ENCODE results near the gene MYCBP2.
"Not testable (repeated sequence)": the region's sequence is repeated elsewhere in the genome, so short reads cannot be mapped to it uniquely, and the experiment has no call there.

The MYCBP2 gene

DNA sequence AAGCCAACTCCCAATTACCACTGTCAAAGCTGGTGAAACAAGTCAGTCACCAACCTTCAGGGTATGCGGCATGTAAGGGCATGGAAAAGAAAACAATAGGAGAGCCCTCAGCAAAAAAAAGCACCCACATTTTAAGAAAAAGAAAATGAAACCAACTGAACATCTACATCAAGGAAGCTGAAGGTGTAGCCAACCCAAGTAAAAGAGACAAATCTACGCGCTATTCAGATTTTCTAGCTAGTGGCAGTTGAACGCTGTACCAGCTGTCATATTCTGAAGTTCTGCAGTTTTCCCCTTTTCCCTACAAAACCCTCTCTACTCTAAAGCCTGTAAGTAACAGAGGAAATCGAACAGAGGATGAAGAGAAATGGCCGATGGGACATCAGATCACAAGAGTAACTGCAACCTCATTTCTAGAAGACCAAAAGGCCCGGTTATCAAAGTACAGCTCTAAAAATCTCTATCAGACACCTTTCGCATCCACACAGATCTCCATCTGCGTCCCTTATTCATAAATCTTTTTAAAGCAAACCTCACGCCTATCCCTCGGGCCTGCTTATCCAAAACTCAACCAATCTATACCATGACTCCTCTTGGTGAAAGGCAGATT is 1.4 kb downstream of the MYCBP2 start:
- DNase-seq: peak in 1 of 2 donors; percentile 34
- Mint-ChIP-seq H3K4me1 (peaks cover 54% of the 10 kb centered on the region), H3K27me3 (no peaks in the 10 kb centered on the region), H3K9me3 (no peaks in the 10 kb centered on the region), H3K27ac (peak overlapping the region; percentile 97 to 98), H3K4me3 (peak overlapping the region; percentile 84 to 97)
- ATAC-seq: no peak

DNA sequence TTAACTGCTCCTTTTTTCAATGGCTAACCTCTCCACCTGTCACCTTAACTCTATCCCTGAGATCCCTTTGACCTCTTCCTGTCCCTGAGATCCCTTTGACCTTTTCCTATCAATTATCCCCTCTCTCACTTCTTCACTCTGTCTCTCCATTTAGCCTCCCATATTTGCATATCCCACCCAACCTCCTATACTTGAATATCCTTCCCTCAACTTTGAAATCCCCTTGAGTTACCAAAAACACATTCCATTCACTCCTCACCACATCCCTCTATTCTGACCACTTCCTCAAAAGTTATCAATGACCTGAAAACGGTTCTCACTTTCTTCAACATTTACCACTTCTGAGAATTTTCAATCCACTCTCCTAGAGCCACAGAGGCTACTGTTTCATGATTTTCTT is 3.0 kb downstream of the MYCBP2 start:
- ATAC-seq (no peak), DNase-seq (no peak)
- H3K27ac Mint-ChIP-seq: peak overlapping the region in 1 of 2 donors; percentile 42
- no peaks in the 10 kb centered on the region for H3K27me3 Mint-ChIP-seq
- peak overlapping the region; percentile 84 to 97 for H3K4me3 Mint-ChIP-seq
- peaks cover 71% of the 10 kb centered on the region for H3K4me1 Mint-ChIP-seq
- no peaks in the 10 kb centered on the region for H3K9me3 Mint-ChIP-seq

DNA sequence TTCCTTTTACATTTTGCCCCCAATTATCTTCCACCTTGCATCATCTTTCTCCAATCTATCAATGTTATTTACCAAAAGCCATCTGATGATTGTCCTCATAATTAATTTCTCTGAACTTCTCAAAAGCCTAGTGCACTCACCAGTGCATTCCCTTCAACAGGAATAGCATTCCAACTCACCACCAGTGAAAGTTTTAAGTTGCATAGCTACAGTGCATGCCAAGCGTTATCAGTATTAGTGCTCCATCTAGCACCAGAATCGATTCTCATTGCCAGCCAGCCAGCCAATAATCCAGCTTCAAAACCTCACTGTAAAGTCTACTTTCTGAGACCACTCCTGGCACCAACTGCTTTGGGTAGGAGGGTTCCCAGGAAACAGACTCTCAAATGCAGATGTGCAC is 7.4 kb downstream of the MYCBP2 start:
- no peak for ATAC-seq
- Mint-ChIP-seq H3K4me1 (peaks cover 92% of the 10 kb centered on the region), H3K9me3 (no peaks in the 10 kb centered on the region), H3K27ac (peak overlapping the region in 1 of 2 donors; percentile 66), H3K27me3 (no peaks in the 10 kb centered on the region), H3K4me3 (peak overlapping the region in 1 of 2 donors; percentile 24)
- no peak for DNase-seq

DNA sequence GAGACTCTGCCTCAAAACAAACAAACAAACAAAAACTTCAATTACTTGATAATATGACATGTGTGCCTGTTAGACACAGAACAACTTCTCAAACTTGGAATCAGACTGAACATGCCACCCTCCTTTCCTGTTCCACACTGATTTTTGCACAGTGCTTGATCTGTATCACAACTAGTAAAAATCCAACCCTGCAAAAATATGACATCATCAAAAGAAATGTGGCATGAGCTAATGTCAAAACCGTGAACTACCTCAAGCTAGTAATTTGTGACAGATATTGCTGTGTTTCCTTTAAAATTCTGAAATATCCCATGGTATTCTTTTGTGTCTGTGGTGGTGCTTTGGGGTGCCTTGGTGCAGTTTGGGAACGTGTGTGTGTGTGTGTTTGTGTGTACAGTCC is 8.2 kb downstream of the MYCBP2 start:
- ATAC-seq: peak; percentile 36
- no peak for DNase-seq
- Mint-ChIP-seq H3K4me1 (peaks cover 93% of the 10 kb centered on the region), H3K27ac (no peak overlapping the region), H3K27me3 (no peaks in the 10 kb centered on the region), H3K9me3 (no peaks in the 10 kb centered on the region), H3K4me3 (no peak overlapping the region)

DNA sequence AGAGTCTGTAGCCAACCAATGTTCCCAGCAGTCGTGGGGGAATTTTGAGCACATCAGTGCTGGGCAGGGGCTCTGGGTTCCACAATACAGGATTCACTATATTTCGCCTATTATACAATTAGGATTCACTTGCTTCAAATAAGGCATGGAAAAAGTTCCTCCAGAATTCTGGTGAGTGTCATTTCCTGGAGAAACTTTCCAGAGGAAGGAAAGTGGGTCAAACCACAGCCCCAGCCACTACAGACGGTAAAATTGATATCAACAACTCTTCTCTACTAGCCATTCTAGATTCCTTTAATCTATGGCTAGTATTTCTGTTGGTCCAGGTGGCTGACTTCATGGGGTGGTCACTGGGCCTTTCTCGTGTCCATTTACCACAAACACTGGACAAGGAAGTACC is 10.5 kb downstream of the MYCBP2 start:
- no peak overlapping the region for H3K4me3 Mint-ChIP-seq
- H3K27me3 Mint-ChIP-seq: no peaks in the 10 kb centered on the region
- DNase-seq: no peak
- peaks cover 89% of the 10 kb centered on the region for H3K4me1 Mint-ChIP-seq
- no peaks in the 10 kb centered on the region for H3K9me3 Mint-ChIP-seq
- ATAC-seq: no peak
- H3K27ac Mint-ChIP-seq: no peak overlapping the region

DNA sequence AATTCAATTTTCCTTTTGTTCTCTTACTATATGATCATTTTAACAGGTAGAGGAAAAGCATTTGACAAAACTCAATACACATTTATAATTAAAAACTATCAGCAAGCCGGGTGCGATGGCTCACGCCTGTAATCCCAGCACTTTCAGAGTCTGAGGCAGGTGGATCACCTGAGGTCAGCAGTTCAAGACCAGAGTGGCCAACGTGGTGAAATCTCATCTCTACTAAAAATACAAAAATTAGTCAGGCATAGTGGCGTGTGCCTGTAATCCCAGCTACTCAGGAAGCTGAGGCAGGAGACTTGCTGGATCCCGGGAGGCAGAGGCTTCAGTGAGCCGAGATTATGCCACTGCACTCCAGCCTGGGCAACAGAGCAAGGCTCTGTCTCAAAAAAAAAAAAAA is 11.4 kb downstream of the MYCBP2 start:
- not testable (repeated sequence) for H3K27ac Mint-ChIP-seq, ATAC-seq, DNase-seq, H3K9me3 Mint-ChIP-seq, H3K27me3 Mint-ChIP-seq, H3K4me3 Mint-ChIP-seq
- peaks cover 90% of the 10 kb centered on the region for H3K4me1 Mint-ChIP-seq

DNA sequence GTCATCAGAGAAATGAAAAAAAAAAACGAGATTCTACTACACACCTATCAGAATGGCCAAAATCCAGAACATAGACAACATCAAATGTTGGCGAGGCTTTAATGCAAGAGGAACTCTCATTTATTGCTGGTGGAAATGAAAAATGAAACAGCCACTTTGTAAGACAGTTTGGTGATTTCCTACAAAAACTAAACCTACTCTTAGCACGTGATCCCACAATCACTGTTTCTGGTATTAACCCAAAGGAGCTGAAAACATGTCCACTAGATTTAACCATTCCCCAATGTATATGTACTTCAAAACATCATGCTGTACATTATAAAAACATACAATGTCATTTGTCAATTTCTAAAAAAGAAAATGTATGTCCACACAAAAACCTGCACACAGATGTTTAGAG is 13.0 kb downstream of the MYCBP2 start:
- peak overlapping the region; percentile 35 to 37 for H3K4me3 Mint-ChIP-seq

DNA sequence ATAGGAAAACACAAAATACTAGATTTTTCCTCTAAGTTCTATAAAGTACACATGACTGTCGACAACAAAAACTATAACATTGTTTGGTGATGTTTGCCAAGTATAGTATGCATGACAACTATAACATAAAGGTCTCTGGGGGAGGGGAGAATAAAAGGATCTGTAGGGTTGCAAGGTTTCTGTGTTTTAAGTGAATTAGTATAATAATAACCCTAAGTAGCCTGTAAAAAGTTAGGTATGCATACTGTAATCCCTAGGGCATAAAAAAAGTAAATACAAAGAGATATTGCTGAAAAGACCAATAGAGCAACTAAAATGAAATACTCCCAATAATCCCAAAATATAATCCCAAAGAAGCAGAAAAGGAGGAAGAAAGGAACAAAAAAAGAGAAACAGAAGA is 14.6 kb downstream of the MYCBP2 start:
- no peak for DNase-seq
- peaks cover 95% of the 10 kb centered on the region for H3K4me1 Mint-ChIP-seq
- H3K4me3 Mint-ChIP-seq: no peak overlapping the region
- H3K9me3 Mint-ChIP-seq: no peaks in the 10 kb centered on the region
- H3K27me3 Mint-ChIP-seq: no peaks in the 10 kb centered on the region
- no peak for ATAC-seq
- no peak overlapping the region for H3K27ac Mint-ChIP-seq

More for the DNA sequence above, 13.0 kb downstream of the MYCBP2 start:
- ATAC-seq (no peak), DNase-seq (no peak)
- peak overlapping the region in 1 of 2 donors; percentile 14 for H3K27ac Mint-ChIP-seq
- H3K27me3 Mint-ChIP-seq: no peaks in the 10 kb centered on the region
- H3K4me1 Mint-ChIP-seq: peaks cover 90% of the 10 kb centered on the region
- no peaks in the 10 kb centered on the region for H3K9me3 Mint-ChIP-seq

DNA sequence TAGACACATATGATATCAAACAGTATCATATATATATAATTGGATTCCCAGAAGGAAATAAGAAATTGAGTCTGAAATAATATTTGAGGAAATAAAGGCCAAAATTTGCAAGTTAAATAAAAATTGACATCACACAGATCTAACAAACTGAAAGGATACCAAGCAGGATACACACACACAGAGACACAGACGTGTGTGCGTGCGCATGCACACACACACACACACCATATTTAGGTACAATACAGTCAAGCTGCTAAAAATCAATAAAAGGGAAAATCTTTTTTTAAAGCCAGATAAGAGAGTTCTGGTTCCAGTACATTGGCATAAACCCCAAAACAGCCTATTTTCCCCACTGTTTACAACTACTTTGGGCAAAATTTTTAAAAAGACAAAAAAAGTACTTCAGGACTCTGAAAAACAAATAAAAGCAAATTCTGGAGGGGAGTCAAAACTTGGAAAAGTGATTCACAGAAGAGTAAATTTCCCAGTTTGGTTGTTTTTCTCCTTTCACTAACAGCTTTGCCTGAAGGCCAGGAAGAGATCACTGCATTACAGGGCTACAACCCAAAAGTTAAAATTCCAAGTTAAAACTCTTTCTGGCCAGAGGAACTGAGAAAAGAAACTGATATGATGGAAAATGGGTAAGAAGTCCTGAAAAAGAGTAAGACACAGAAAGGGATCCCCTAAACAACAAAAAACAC is 16.2 kb downstream of the MYCBP2 start:
- Mint-ChIP-seq H3K27ac (no peak overlapping the region), H3K27me3 (no peaks in the 10 kb centered on the region), H3K9me3 (no peaks in the 10 kb centered on the region), H3K4me3 (peak overlapping the region in 1 of 2 donors; percentile 3), H3K4me1 (peaks cover 92% of the 10 kb centered on the region)
- DNase-seq (no peak), ATAC-seq (no peak)

DNA sequence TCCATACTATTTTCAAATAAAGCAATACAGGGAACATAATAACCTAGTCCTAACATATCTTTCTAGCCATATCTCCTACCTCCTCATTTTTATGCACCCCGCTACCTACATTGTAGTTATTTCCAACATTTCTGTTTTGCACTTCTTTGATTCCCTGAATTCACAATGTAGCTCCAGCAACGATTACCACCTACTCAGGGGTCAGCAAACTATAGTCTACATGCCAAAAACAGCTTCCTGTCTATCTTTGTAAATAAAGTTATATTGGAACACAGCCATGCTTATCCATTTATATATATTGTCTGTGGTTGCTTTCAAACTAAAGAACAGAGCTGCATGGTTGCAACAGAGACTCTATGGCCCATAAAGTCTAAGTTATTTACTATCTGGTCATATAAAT is 16.7 kb downstream of the MYCBP2 start:
- Mint-ChIP-seq H3K9me3 (no peaks in the 10 kb centered on the region), H3K4me3 (peak overlapping the region in 1 of 2 donors; percentile 3), H3K27ac (no peak overlapping the region), H3K27me3 (no peaks in the 10 kb centered on the region), H3K4me1 (peaks cover 92% of the 10 kb centered on the region)
- no peak for DNase-seq
- no peak for ATAC-seq

DNA sequence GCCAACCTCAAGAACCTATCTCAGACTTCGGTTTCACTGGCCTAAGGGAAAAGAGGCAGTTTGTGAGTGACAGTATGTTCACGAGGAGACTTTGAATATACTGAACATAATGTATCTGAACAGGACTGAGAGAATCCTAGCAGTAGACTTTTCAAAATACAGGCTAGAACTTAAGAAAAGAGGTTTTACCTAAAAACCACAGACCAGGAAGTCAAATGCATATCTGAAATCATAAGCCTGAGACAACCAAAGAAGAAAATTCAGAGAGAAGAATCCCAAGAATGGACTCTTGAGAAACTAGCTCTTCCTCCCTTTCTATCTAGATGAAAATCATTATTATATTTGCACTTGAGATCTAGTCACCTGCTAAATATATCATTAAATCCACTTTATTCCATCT is 17.6 kb downstream of the MYCBP2 start:
- H3K4me1 Mint-ChIP-seq: peaks cover 90% of the 10 kb centered on the region

DNA sequence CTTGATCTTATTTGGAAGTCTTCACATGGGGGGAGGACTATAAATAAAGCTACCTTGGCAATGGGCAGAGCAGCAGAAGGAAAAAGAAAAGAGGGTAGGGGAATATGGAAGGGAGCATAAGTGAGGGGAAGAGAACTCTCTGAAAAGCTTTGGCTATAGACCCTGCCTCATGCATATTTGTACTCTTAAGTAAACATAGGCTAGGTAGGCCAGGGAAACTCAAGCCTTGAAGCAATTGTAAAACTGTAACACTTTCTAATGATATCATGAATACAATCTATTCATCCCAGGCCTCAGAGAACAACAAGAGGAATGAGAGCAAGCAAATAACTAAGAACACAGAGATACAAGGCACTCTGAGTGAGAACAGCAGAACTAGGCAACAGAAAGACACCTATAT is 20.4 kb downstream of the MYCBP2 start:
- H3K27ac Mint-ChIP-seq: peak overlapping the region in 1 of 2 donors; percentile 8
- no peaks in the 10 kb centered on the region for H3K27me3 Mint-ChIP-seq
- ATAC-seq (no peak), DNase-seq (no peak)
- H3K4me1 Mint-ChIP-seq: peaks cover 84% of the 10 kb centered on the region
- H3K9me3 Mint-ChIP-seq: peaks cover 0 to 5% of the 10 kb centered on the region in 2 donors
- H3K4me3 Mint-ChIP-seq: no peak overlapping the region

More for the DNA sequence above, 17.6 kb downstream of the MYCBP2 start:
- ATAC-seq: no peak
- no peaks in the 10 kb centered on the region for H3K27me3 Mint-ChIP-seq
- peak overlapping the region in 1 of 2 donors; percentile 35 for H3K27ac Mint-ChIP-seq
- H3K4me3 Mint-ChIP-seq: no peak overlapping the region
- DNase-seq: no peak
- H3K9me3 Mint-ChIP-seq: peaks cover 0 to 3% of the 10 kb centered on the region in 2 donors

DNA sequence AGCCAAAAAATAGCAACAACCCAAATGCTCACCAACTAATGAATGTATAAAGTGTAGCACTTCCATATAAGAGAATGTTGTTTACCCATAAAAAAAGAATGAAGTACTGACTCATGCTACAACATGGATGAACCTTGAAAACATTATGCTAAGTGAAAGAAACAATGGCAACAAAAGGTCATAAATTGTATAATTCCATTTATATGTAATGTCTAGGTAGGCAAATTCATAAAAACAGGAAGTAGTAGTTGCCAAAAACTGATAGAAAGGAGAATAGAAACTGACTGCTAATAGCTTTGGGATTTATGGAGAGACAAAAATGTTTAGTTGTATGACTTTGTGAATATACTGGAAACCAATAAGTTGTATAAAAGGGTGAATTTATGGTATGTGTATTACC is 21.6 kb downstream of the MYCBP2 start:
- no peak overlapping the region for H3K4me3 Mint-ChIP-seq
- no peak for ATAC-seq
- H3K4me1 Mint-ChIP-seq: peaks cover 83% of the 10 kb centered on the region
- H3K9me3 Mint-ChIP-seq: peaks cover 0 to 5% of the 10 kb centered on the region in 2 donors
- no peak overlapping the region for H3K27ac Mint-ChIP-seq
- no peak for DNase-seq
- H3K27me3 Mint-ChIP-seq: no peaks in the 10 kb centered on the region

DNA sequence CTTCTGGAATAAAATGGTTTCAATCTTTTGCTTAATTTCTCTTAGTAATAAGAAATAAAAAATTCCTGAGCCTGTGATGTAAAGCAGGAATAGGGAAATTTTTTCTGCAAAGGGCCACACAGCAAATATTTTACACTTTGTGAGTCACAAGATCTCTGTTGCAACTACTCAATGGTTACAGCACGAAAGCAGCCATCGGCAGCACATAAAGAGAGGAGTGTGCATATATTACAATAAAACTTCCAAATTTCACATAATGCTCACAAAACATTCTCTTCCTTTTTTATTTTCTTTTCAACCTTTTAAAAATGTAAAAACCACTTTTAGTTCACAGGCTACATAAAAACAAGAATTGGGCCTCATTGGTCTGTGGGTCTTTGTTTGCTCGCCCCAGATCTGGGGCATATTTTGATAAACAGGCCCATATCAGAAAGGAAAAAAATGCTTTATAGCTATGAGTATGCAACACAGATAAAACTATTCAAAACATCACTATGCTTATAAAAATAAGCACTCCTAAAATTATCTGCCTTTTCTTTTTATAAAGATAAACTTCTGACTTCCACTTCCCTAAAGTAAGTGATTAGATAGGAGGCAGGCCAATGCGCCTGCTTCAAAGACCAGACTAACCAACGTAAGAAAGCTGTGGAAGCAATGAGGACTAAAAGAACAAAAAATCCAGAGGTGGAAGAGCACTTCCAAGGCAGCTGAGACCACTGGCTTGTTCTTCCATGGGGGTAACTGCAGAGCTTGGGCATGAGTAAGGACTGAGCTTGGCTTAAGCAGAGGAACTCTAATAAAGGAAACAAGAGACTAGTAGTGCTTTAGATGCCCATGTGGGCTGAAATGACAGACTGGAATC is 26.5 kb downstream of the MYCBP2 start:
- Mint-ChIP-seq H3K9me3 (peaks cover 0 to 5% of the 10 kb centered on the region in 2 donors), H3K27ac (peak overlapping the region in 1 of 2 donors; percentile 57), H3K27me3 (no peaks in the 10 kb centered on the region), H3K4me3 (no peak overlapping the region), H3K4me1 (peaks cover 57% of the 10 kb centered on the region)
- DNase-seq (no peak), ATAC-seq (no peak)

DNA sequence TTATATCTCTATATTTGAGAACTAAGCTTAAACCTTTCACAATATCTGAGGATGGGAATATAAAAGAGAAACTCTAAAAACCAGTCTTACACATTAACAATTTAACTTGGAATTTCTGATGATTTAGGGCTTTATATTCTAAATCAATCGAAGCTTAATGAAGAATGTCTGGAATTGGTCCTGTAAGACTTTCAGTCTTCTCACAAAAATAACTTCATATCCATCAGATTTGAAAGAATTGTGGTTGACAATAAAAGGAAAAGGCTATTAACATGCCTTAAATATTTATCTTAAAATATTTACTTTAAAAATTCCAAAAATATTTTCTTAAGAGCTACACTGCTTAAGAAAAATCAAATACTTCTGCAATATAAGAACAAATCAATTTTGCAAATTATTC is 27.3 kb downstream of the MYCBP2 start:
- no peak overlapping the region for H3K4me3 Mint-ChIP-seq

DNA sequence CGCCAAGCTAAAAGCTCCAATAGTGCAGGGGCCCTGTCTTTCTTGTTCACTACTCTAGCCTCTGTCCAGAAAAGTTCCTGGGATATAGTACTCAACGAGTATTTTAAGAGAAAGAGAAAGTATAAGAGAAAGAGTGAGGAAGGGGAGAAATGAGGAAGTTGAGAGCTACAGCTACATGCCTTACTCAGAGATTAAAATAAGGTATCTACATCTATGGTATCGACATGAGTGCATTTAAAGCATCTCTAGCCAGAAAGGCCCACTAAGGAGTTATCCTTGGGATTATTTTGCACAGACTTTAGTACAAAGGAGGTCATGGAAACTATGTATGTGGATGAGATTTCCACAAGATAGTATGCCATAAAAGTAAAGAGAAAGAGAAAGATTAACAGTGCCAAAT is 28.5 kb downstream of the MYCBP2 start:
- no peak for DNase-seq
- no peaks in the 10 kb centered on the region for H3K9me3 Mint-ChIP-seq
- H3K4me3 Mint-ChIP-seq: peak overlapping the region; percentile 3 to 19
- H3K27ac Mint-ChIP-seq: no peak overlapping the region
- peaks cover 41% of the 10 kb centered on the region for H3K4me1 Mint-ChIP-seq
- ATAC-seq: no peak
- no peaks in the 10 kb centered on the region for H3K27me3 Mint-ChIP-seq

More for the DNA sequence above, 27.3 kb downstream of the MYCBP2 start:
- ATAC-seq (no peak), DNase-seq (no peak)
- Mint-ChIP-seq H3K27ac (no peak overlapping the region), H3K4me1 (peaks cover 52% of the 10 kb centered on the region), H3K27me3 (no peaks in the 10 kb centered on the region), H3K9me3 (peaks cover 0 to 5% of the 10 kb centered on the region in 2 donors)
